Embryonic facial prominence (tissue), 1 donor: ENCODE results near the gene ZDHHC8.

Experiments
- DNase-seq: peaks from one replicate; pipeline ENCODE4 v3.0.0-alpha.2; 2016; ENCODE audit errors: extremely low spot score

ZDHHC8 gene

GRCh38 chr22:20096574-20097420 lies 34.8 kb upstream of the ZDHHC8 start:
- no peak for DNase-seq

GRCh38 chr22:20099099-20099711 lies 32.4 kb upstream of the ZDHHC8 start:
- no peak for DNase-seq

GRCh38 chr22:20101638-20102037 lies 30.0 kb upstream of the ZDHHC8 start:
- DNase-seq: no peak

GRCh38 chr22:20102203-20102780 lies 29.3 kb upstream of the ZDHHC8 start:
- DNase-seq: no peak

- DNase-seq: no peak
Measured at GRCh38 chr22:20105456-20106204, 26.0 kb upstream of the ZDHHC8 start.

GRCh38 chr22:20106205-20106848 lies 25.3 kb upstream of the ZDHHC8 start:
- DNase-seq: no peak

GRCh38 chr22:20106849-20107237 lies 24.8 kb upstream of the ZDHHC8 start:
- no peak for DNase-seq

- DNase-seq: no peak
Measured at GRCh38 chr22:20107471-20107901, 24.1 kb upstream of the ZDHHC8 start.

- DNase-seq: no peak
Measured at GRCh38 chr22:20107951-20108756, 23.4 kb upstream of the ZDHHC8 start.

- no peak for DNase-seq
Measured at GRCh38 chr22:20108757-20109230, 22.8 kb upstream of the ZDHHC8 start.

- no peak for DNase-seq
Measured at GRCh38 chr22:20109411-20110358, 21.9 kb upstream of the ZDHHC8 start.

GRCh38 chr22:20110359-20110985 lies 21.1 kb upstream of the ZDHHC8 start:
- no peak for DNase-seq

GRCh38 chr22:20111045-20111688 lies 20.4 kb upstream of the ZDHHC8 start:
- no peak for DNase-seq

GRCh38 chr22:20111689-20112622 lies 19.6 kb upstream of the ZDHHC8 start:
- no peak for DNase-seq

GRCh38 chr22:20112623-20113511 lies 18.7 kb upstream of the ZDHHC8 start:
- DNase-seq: no peak

- DNase-seq: no peak
Measured at GRCh38 chr22:20113551-20114310, 17.9 kb upstream of the ZDHHC8 start.
